Peyer's patch (tissue), 4 donors: Measurements from ENCODE around the gene MRPL41. TPM values are rescaled to one million over a fixed set of nuclear protein-coding genes. Genes with fewer than 3 reads are reported as not detected.
"Not testable (repeated sequence)": the region's sequence is repeated elsewhere in the genome, so short reads cannot be mapped to it uniquely, and the experiment has no call there.

Source experiments
- DNase-seq, 3 donors: peaks; one replicate each; pipeline ENCODE4 v3.0.0-alpha.2; 2017 to 2019
- H3K27ac ChIP-seq, 4 donors: fragments of 200-600 bp; sonication (generic); one replicate each; pipeline ENCODE4 v1.5.1; 2016 to 2019
- H3K27me3 ChIP-seq, 2 donors: fragments of 200-600 bp; sonication (generic); one replicate each; pipeline ENCODE4 v1.5.1; 2019
- H3K36me3 ChIP-seq, 3 donors: fragments of 200-600 bp; sonication (generic); one replicate each; pipeline ENCODE4 v1.5.1; 2016 to 2019
- H3K4me1 ChIP-seq, 4 donors: fragments of 200-600 bp; sonication (generic); one replicate each; pipeline ENCODE4 v1.5.1; 2016 to 2019
- H3K4me3 ChIP-seq, 4 donors: fragments of 200-600 bp; sonication (generic); 1 replicate in 3 of 4; 2 replicates in 1 of 4; pipeline ENCODE4 v1.5.1; 2016 to 2019; ENCODE audit warnings: mild to moderate bottlenecking in 1 of 4
- H3K9me3 ChIP-seq, 4 donors: fragments of 200-600 bp; sonication (generic); one replicate each; pipeline ENCODE4 v1.5.1; 2016 to 2019; ENCODE audit warnings: mild to moderate bottlenecking in 1 of 4
- POLR2A ChIP-seq, 2 donors: fragments of 450-650 bp; IDR thresholded peaks; one replicate each; pipeline ENCODE4 v1.5.1; 2017; ENCODE audit warnings: antibody characterized with exemption in 2 of 2, mild to moderate bottlenecking in 2 of 2, moderate library complexity in 2 of 2
- total RNA-seq, 4 donors: library from RNA; depleted of rRNA; stranded (reverse); fragments of >200 nt; gene quantifications; one replicate each; pipeline ENCODE4 v1.1.0, GENCODE V29; 2016
- TF ChIP-seq, protein P1 (sequence below), 6 experiments: fragments of 450-650 bp in 4 of 6; fragments of 200-600 bp in 2 of 6; sonication (generic) in 1 of 6; IDR thresholded peaks; one replicate each; pipeline ENCODE4 v1.5.1; 2017 to 2019; ENCODE audit warnings: antibody characterized with exemption in 6 of 6, mild to moderate bottlenecking in 3 of 6, moderate library complexity in 1 of 6

MRPL41 gene
- total RNA-seq, 4 donors from 2014 or later, result 55.3 to 89.5 (median 84.8) TPM

DNA sequence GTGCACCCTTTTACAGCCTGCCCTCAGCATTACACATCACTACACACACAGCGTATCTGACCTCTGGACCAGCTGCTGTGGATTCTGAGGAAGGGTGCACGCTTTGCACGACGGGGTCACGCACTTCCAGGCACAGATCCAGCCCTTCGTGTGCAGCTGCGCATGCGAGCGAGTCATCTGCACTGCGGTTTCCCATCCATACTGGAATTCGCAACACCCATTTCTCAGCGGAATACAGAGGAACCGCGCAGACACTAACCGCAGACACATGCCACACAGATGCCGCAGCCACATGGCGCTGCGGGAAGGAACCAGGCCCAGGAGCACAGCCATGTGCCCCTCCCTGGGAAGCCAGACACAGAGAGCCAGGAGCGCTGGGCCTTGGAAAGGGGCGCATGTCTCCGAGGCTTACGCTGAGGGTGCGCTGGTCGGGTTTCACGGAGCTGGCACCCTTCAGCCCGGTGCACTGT is 44.9 kb upstream of the MRPL41 start:
- Histone ChIP-seq H3K4me1 (no peaks in the 10 kb centered on the region), H3K4me3 (no peak overlapping the region), H3K27ac (no peak overlapping the region), H3K9me3 (no peaks in the 10 kb centered on the region), H3K36me3 (peaks cover 0 to 4% (median 0%) of the 10 kb centered on the region in 3 donors), H3K27me3 (no peaks in the 10 kb centered on the region)
- no peak for DNase-seq
- no peak for TF ChIP-seq POLR2A (IDR thresholded peaks at IDR 0.05)
- TF ChIP-seq, protein P1, sequence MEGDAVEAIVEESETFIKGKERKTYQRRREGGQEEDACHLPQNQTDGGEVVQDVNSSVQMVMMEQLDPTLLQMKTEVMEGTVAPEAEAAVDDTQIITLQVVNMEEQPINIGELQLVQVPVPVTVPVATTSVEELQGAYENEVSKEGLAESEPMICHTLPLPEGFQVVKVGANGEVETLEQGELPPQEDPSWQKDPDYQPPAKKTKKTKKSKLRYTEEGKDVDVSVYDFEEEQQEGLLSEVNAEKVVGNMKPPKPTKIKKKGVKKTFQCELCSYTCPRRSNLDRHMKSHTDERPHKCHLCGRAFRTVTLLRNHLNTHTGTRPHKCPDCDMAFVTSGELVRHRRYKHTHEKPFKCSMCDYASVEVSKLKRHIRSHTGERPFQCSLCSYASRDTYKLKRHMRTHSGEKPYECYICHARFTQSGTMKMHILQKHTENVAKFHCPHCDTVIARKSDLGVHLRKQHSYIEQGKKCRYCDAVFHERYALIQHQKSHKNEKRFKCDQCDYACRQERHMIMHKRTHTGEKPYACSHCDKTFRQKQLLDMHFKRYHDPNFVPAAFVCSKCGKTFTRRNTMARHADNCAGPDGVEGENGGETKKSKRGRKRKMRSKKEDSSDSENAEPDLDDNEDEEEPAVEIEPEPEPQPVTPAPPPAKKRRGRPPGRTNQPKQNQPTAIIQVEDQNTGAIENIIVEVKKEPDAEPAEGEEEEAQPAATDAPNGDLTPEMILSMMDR (IDR thresholded peaks at IDR 0.05), result no peak

- H3K27me3 ChIP-seq, result no peaks in the 10 kb centered on the region
- TF ChIP-seq, protein P1 (IDR thresholded peaks at IDR 0.05), result no peak
- no peak for TF ChIP-seq POLR2A (IDR thresholded peaks at IDR 0.05)
- peaks cover 0 to 4% (median 0%) of the 10 kb centered on the region in 3 donors for H3K36me3 ChIP-seq
- DNase-seq, result no peak
- no peak overlapping the region for H3K4me3 ChIP-seq
- no peaks in the 10 kb centered on the region for H3K4me1 ChIP-seq
- no peak overlapping the region for H3K27ac ChIP-seq
- no peaks in the 10 kb centered on the region for H3K9me3 ChIP-seq
Observed at GRCh38 chr9:137509198-137509597, 42.5 kb upstream of the MRPL41 start.

DNA sequence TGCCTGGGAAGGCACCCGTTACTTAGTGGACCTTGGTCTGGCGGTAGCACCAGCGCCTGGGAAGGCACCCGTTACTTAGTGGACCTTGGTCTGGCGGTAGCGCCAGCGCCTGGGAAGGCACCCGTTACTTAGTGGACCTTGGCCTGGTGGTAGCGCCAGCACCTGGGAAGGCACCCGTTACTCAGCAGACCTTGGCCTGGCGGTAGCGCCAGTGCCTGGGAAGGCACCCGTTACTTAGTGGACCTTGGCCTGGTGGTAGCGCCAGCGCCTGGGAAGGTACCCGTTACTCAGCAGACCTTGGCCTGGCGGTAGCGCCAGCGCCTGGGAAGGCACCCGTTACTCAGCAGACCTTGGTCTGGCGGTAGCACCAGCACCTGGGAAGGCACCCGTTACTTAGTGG is 40.6 kb upstream of the MRPL41 start:
- H3K36me3 ChIP-seq, DNase-seq, H3K9me3 ChIP-seq, H3K4me3 ChIP-seq, H3K27me3 ChIP-seq, H3K4me1 ChIP-seq, H3K27ac ChIP-seq: not testable (repeated sequence)

GRCh38 chr9:137511758-137512463 is 39.8 kb upstream of the MRPL41 start:
- Histone ChIP-seq H3K4me3 (no peak overlapping the region), H3K4me1 (no peaks in the 10 kb centered on the region), H3K9me3 (no peaks in the 10 kb centered on the region), H3K27me3 (no peaks in the 10 kb centered on the region), H3K36me3 (no peaks in the 10 kb centered on the region), H3K27ac (no peak overlapping the region)
- no peak for DNase-seq
- TF ChIP-seq, protein P1 (IDR thresholded peaks at IDR 0.05), result no peak
- no peak for TF ChIP-seq POLR2A (IDR thresholded peaks at IDR 0.05)

GRCh38 chr9:137513136-137513535 is 38.5 kb upstream of the MRPL41 start:
- not testable (repeated sequence) for H3K9me3 ChIP-seq, H3K36me3 ChIP-seq, DNase-seq, H3K27me3 ChIP-seq, H3K4me1 ChIP-seq, H3K4me3 ChIP-seq, H3K27ac ChIP-seq

DNA sequence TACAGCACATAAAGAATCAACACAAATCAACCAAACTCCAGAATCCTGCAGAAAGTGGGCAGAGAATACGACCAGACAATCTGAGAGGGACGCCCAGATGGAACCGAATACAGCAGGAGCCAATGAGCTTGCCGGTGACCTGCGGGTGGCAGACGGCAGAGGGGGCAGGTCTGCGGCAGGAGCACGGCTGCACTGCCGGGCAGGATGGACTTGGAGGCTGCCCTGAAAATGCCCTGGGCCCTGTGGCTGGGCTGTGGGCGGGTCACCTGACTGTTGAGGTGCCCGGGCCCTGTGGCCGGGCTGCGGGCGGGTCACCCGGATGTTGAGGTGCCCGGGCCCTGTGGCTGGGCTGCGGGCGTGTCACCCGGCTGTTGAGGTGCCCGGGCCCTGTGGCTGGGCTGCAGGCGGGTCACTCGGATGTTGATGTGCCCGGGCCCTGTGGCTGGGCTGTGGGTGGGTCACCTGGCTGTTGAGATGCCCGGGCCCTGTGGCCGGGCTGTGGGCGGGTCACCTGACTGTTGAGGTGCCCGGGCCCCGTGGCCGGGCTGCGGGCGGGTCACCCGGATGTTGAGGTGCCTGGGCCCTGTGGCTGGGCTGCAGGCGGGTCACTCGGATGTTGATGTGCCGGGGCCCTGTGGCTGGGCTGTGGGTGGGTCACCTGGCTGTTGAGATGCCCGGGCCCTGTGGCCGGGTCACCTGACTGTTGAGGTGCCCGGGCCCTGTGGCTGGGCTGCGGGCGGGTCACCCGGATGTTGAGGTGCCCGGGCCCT is 37.7 kb upstream of the MRPL41 start:
- H3K4me3 ChIP-seq, DNase-seq, H3K36me3 ChIP-seq, H3K9me3 ChIP-seq, H3K4me1 ChIP-seq, H3K27me3 ChIP-seq, H3K27ac ChIP-seq: not testable (repeated sequence)

GRCh38 chr9:137514691-137515337 is 36.9 kb upstream of the MRPL41 start:
- no peak overlapping the region for H3K27ac ChIP-seq
- no peaks in the 10 kb centered on the region for H3K36me3 ChIP-seq
- no peaks in the 10 kb centered on the region for H3K27me3 ChIP-seq
- H3K9me3 ChIP-seq, result no peaks in the 10 kb centered on the region
- TF ChIP-seq, protein P1 (IDR thresholded peaks at IDR 0.05), result no peak
- TF ChIP-seq POLR2A (IDR thresholded peaks at IDR 0.05), result no peak
- DNase-seq, result no peak
- no peaks in the 10 kb centered on the region for H3K4me1 ChIP-seq
- H3K4me3 ChIP-seq, result no peak overlapping the region
